Right cardiac atrium (tissue), 5 donors: Measurements from ENCODE around the gene FBXL4. TPM values are rescaled to one million over a fixed set of nuclear protein-coding genes. Genes with fewer than 3 reads are reported as not detected.
A peak's percentile ranks its signal among the peaks of the same experiment; 100 is the strongest.
"Not testable (repeated sequence)": the region's sequence is repeated elsewhere in the genome, so short reads cannot be mapped to it uniquely, and the experiment has no call there.

Experiments
- ATAC-seq, 2 donors: fragments of 200-7000 bp; cut with Tn5 transposase; one replicate each; pipeline versions ENCODE4 v1.8.0 to v1.9.1; 2020; ENCODE audit warnings: moderate library complexity in 2 of 2, mild to moderate bottlenecking in 1 of 2
- DNase-seq, 3 donors: peaks; one replicate each; pipeline ENCODE4 v3.0.0-alpha.2; 2020
- H3K27ac ChIP-seq: one replicate; pipeline ENCODE4 v1.5.1; 2013; ENCODE audit warnings: mild to moderate bottlenecking, low read length, control low read depth, moderate library complexity
- H3K27me3 ChIP-seq: one replicate; pipeline ENCODE4 v1.6.1; 2013; ENCODE audit not compliant: control insufficient read depth, insufficient read depth
- H3K4me1 ChIP-seq: one replicate; pipeline ENCODE4 v1.6.1; 2013; ENCODE audit warnings: low read length; ENCODE audit not compliant: control insufficient read depth, insufficient read depth
- H3K4me3 ChIP-seq: one replicate; pipeline ENCODE4 v1.5.1; 2013; ENCODE audit warnings: low read length, control low read depth
- H3K9me3 ChIP-seq: one replicate; pipeline ENCODE4 v1.6.1; 2013; ENCODE audit warnings: low read length; ENCODE audit not compliant: control insufficient read depth
- WGBS: extraction: QIAGEN DNeasy Blood & Tissue Kit; methylation state at CpG from one replicate; pipeline ENCODE4 v1.1.7; 2013; 5-methylcytosine and 5-hydroxymethylcytosine counted together
- intact Hi-C, 4 donors: fragments of 100-400 bp; cut with DNase I; formaldehyde crosslinking; loops; one replicate each; pipeline versions ENCODE4 v1.11.0 to v1.14.0; 2022 to 2023
- polyA plus RNA-seq: library from polyadenylated mRNA; stranded (reverse); fragments of 200-250 nt; gene quantifications from one replicate; pipeline ENCODE4 v1.2.3, GENCODE V29; 2013
- total RNA-seq, 4 donors: library from RNA; stranded (reverse); fragmentation: NEBNext Ultra II Directional; extraction: Animal tissue kit (Norgen Biotek cat#: 25700); gene quantifications; one replicate each; pipeline ENCODE4 v1.2.1, GENCODE V29; 2021
- donor health status: healthy with polysubstance abuse.
- donor health status: DM: no; HTN: yes; CAD: no.
- donor health status: DM: no; HTN: no; CAD: no.
- donor health status: DM: no; HTN: yes; CAD: no; lungs with severe emphysema.
- donor health status: DM: yes; HTN: yes; CAD: no.

FBXL4 gene
- total and polyA plus RNA-seq, 5 donors: 7.7 to 27.9 (median 24.7) TPM

DNA sequence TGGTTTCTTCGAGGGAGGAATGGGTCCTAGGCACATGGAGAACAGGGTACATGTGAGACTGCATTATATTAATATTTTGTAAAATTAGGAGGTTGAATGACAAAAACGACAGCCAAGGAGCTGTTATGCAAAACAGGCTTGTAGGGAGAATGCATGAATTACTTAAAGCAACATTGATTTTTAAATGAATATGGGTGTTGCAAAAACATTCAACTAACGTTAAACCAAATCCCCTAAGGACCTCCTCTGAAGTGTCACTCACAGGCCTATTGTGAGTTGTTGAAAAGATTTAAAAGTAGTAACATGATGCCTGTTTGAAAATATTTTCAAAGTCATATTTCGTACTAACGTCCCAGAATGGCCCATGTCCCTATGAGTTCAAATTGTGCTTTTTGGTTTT is 21.9 kb downstream of the FBXL4 start:
- Histone ChIP-seq H3K4me1 (no peaks in the 10 kb centered on the region), H3K4me3 (no peak overlapping the region), H3K9me3 (no peaks in the 10 kb centered on the region), H3K27ac (no peak overlapping the region), H3K27me3 (no peaks in the 10 kb centered on the region)
- intact Hi-C loops: no loop called here
- 60% methylated on average over 5 of the region's 5 CpGs for WGBS
- DNase-seq (no peak), ATAC-seq (no peak)

DNA sequence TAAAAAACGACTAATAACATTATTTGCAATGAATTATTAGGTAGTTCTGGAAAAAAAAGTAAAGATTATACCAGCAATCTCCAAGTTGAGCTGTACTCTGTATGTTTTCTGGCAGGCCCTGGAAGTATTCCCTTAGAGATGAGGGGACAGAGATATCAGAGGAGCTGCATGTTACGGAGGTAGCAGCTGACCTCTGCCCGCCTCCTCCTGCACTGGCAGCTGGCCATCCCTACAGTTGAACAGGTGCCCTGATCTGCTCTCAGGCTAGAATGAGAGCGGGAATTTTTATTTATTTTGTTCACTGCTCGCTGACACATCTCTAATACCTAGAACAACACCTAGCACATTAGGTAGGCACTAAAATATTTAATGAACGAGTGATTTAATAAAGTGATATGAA is 23.1 kb downstream of the FBXL4 start:
- H3K27me3 ChIP-seq: no peaks in the 10 kb centered on the region
- DNase-seq (peak in 2 of 3 donors; percentile 48 to 52), ATAC-seq (peak in 1 of 2 donors; percentile 63)
- intact Hi-C loops: no loop called here
- 69% methylated on average over 6 of the region's 6 CpGs for WGBS
- no peaks in the 10 kb centered on the region for H3K9me3 ChIP-seq
- H3K27ac ChIP-seq: no peak overlapping the region
- H3K4me1 ChIP-seq: no peaks in the 10 kb centered on the region
- H3K4me3 ChIP-seq: no peak overlapping the region

DNA sequence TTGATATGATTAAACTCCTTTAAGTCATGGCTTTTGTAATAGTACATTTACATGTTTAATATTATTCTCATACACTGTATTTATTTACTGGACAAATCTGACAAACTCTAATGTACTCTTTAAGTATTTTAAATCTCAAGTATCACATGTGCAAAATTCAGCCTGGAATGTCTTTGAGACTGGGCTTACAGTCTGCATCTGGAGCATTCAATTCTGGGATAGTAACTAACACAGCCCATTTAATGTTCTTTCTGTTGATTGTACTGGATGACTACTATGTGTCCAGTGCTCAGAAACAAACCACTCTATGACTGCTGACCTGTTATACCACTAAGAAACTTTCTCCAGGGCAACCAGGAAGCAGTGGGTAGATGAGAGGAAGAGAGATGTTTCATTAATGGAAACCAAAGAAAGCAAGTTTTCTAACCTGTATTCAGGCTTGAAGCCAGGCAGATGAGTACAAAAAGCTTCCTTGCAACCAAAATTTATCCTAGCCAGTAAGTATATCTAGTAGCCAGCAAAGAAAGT is 26.8 kb downstream of the FBXL4 start:
- H3K4me1 ChIP-seq: no peaks in the 10 kb centered on the region
- no peaks in the 10 kb centered on the region for H3K27me3 ChIP-seq
- ATAC-seq (no peak), DNase-seq (no peak)
- intact Hi-C loops: no loop called here
- no peak overlapping the region for H3K4me3 ChIP-seq
- H3K9me3 ChIP-seq: no peaks in the 10 kb centered on the region
- H3K27ac ChIP-seq: no peak overlapping the region

DNA sequence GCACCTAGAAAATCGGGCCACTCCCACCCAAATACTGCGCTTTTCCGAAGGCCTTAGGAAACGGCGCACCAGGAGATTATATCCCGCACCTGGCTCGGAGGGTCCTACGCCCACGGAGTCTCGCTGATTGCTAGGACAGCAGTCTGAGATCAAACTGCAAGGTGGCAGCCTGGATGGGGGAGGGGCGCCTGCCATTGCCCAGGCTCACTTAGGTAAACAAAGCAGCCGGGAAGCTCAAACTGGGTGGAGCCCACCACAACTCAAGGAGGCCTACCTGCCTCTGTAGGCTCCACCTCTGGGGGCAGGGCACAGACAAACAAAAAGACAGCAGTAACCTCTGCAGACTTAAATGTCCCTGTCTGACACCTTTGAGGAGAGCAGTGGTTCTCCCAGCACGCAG is 36.8 kb downstream of the FBXL4 start:
- intact Hi-C loops, H3K27ac ChIP-seq: not testable (repeated sequence)
- 98% methylated on average over 13 of the region's 13 CpGs for WGBS

DNA sequence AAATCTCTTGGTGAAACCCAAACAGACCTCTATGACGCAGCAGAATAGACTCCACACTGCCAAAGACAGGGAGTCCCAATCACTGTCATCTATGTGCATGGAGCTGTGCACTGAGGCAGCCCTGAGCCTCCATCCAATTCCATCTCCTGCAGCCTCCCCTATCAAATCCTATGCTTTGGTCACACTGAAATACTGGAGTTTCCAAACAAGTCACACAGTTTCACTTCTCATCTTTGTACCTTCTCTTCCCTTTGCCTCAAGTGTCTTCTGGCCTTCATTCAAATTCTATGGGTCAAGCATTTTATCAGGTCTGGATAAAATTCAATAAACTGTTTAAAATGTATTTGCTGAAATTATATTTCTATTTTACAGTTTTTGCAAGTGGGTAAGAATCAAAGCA is 38.5 kb downstream of the FBXL4 start:
- intact Hi-C loops: no loop called here

More for the DNA sequence above, 36.8 kb downstream of the FBXL4 start:
- not testable (repeated sequence) for H3K27me3 ChIP-seq, H3K4me3 ChIP-seq, H3K4me1 ChIP-seq, ATAC-seq, H3K9me3 ChIP-seq, DNase-seq

DNA sequence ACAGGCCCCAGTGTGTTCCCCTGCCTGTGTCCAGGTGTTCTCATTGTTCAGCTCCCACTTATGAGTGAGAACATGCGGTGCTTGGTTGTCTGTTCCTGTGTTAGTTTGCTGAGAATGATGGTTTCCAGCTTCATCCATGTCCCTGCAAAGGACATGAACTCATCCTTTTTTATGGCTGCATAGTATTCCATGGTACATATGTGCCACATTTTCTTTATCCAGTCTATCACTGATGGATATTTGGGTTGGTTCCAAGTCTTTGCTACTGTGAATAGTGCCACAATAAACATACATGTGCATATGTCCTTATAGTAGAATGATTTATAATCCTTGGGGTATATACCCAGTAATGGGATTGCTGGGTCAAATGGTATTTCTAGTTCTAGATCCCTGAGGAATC is 41.4 kb downstream of the FBXL4 start:
- intact Hi-C loops: not testable (repeated sequence)

More for the DNA sequence above, 38.5 kb downstream of the FBXL4 start:
- Histone ChIP-seq H3K27ac (no peak overlapping the region), H3K4me1 (peaks cover 2% of the 10 kb centered on the region), H3K9me3 (no peaks in the 10 kb centered on the region), H3K27me3 (no peaks in the 10 kb centered on the region), H3K4me3 (no peak overlapping the region)
- ATAC-seq: no peak
- no peak for DNase-seq
- 89% methylated on average over 1 of the region's 1 CpG for WGBS

DNA sequence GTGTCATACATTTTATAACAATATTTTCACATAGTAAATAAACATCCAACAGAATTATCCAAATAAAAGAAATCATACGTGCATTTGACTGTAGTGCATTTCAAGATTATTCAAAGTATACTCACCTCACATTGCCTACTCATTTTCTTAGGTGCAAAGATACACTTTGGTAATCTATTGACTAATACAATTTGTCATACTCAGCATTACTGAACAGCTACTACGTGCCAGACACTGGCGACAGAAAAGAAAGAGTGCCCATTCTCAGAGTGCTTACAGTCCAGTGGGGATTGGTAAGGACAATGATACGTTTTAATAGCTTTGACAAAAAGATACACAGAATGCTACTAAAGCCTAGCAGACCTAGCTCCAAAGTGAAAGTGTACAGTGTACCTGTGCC is 42.0 kb downstream of the FBXL4 start:
- DNase-seq: no peak
- intact Hi-C loops: no loop called here
- H3K9me3 ChIP-seq: no peaks in the 10 kb centered on the region
- H3K4me3 ChIP-seq: no peak overlapping the region
- H3K27me3 ChIP-seq: no peaks in the 10 kb centered on the region
- H3K4me1 ChIP-seq: peaks cover 2% of the 10 kb centered on the region
- 93% methylated on average over 4 of the region's 4 CpGs for WGBS
- no peak overlapping the region for H3K27ac ChIP-seq
- ATAC-seq: no peak

More for the DNA sequence above, 41.4 kb downstream of the FBXL4 start:
- not testable (repeated sequence) for H3K27me3 ChIP-seq, H3K9me3 ChIP-seq, ATAC-seq, H3K4me3 ChIP-seq, DNase-seq, H3K27ac ChIP-seq, H3K4me1 ChIP-seq
- WGBS: 98% methylated on average over 1 of the region's 1 CpG

DNA sequence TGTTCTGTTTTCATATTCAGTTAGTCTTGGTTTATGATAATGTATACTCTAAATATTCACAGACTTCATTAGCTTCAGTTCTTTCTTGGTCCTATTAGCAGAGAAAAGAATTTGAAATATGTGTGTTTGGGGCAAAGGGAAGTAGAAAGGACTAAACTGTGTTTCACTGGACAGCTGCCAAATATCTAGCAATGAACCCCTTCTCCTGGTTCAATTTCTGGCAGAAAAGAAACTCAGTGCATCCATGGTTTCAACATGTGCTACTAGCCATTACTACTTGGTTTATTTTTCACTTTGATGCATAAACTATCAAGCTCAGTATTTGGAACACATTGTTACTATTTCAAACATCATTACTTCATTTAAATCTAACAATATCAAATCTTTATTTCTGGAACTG is 43.6 kb downstream of the FBXL4 start:
- Histone ChIP-seq H3K9me3 (no peaks in the 10 kb centered on the region), H3K4me3 (no peak overlapping the region), H3K27ac (no peak overlapping the region), H3K27me3 (no peaks in the 10 kb centered on the region), H3K4me1 (peaks cover under 1% of the 10 kb centered on the region)
- intact Hi-C loops: no loop called here
- ATAC-seq (no peak), DNase-seq (no peak)

DNA sequence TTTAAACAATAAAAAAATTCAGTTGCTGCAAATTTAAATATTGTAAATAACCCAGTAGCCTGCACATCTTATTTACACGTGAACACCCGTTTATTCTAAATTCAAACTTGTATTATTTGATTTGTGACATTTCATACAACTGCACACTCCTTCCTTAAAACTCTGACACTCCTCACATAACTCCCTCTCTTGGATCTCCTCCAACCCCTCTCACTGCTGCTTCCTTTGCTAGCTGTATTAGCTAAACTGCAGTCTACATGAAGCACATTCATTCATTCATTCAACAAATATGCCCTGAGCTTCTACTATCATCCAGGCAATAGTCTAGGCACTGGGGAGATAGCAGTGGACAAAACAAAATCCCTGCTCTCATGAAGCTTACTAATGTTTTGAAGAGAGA is 47.0 kb downstream of the FBXL4 start:
- 82% methylated on average over 2 of the region's 2 CpGs for WGBS
- no peak overlapping the region for H3K27ac ChIP-seq
- no peaks in the 10 kb centered on the region for H3K4me1 ChIP-seq
- H3K27me3 ChIP-seq: no peaks in the 10 kb centered on the region
- ATAC-seq (no peak), DNase-seq (no peak)
- H3K9me3 ChIP-seq: no peaks in the 10 kb centered on the region
- intact Hi-C loops: no loop called here
- no peak overlapping the region for H3K4me3 ChIP-seq

DNA sequence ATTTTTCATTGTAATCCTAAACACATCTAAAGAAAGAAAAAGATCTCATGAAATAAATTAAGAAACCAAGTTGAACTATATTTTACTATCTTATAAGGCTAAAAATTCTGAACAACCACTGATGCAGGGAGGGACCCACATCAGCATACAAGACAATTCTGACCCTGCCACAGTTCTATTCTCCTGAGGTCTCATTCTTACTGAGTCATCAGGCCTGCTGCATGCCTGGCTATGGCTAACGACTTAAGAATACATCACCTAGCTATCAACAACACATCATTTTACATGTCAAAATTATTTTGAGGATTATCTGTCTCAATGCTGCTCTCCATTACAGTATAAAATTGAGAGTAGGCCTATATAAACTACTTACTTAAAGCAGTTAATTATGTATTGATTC is 52.9 kb downstream of the FBXL4 start:
- Histone ChIP-seq H3K4me3 (no peak overlapping the region), H3K27me3 (no peaks in the 10 kb centered on the region), H3K9me3 (no peaks in the 10 kb centered on the region), H3K27ac (no peak overlapping the region), H3K4me1 (no peaks in the 10 kb centered on the region)
- DNase-seq: no peak
- no peak for ATAC-seq
- intact Hi-C loops: no loop called here
- WGBS: 64% methylated on average over 1 of the region's 1 CpG

DNA sequence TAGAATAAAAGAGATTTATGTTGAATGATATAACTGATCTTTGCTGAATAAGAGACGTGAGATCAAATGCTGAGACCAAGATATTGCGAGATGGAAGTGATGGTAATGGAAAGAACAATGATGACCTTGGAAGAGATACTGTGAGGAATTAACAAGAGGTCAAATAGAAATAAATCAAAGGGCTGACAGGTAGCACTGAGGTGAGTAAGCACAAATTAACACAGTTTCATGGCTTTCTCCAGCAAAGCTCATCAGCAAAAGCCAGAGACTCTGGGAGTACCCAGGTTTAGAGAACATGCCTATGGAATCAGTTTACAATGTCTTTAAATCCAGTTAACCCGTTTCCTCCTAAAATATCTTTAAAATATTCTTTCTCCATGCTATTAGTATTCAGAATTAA is 60.1 kb downstream of the FBXL4 start:
- Histone ChIP-seq H3K9me3 (no peaks in the 10 kb centered on the region), H3K4me1 (no peaks in the 10 kb centered on the region), H3K4me3 (no peak overlapping the region), H3K27ac (no peak overlapping the region), H3K27me3 (no peaks in the 10 kb centered on the region)
- 98% methylated on average over 3 of the region's 3 CpGs for WGBS
- ATAC-seq (no peak), DNase-seq (no peak)
- intact Hi-C loops: no loop called here

DNA sequence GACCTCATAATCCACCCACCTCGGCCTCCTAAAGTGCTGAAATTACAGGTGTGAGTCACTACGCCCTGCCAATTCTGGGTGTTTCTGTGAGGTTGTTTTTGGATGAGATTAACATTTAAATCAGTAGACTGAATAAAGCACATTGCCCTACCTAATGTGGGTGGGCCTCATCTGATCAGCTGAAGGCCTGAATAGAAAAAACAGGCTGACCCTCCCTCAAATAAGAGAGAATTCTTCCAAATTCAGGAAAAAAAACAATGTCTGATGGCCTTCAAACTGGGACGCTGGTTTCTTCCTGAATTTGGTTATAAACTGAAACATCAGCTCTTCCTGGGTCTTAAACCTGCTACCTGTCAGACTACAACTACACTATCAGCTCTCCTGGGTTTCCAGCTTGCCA is 62.4 kb downstream of the FBXL4 start:
- no peak for ATAC-seq
- Histone ChIP-seq H3K4me1 (no peaks in the 10 kb centered on the region), H3K9me3 (no peaks in the 10 kb centered on the region), H3K27me3 (no peaks in the 10 kb centered on the region), H3K27ac (no peak overlapping the region), H3K4me3 (no peak overlapping the region)
- no peak for DNase-seq
- WGBS: 94% methylated on average over 3 of the region's 3 CpGs
- intact Hi-C loops: no loop called here
